IPS-15b (cell line): Measurements from ENCODE around the gene ATP5MK.

Source experiments
- H3K27me3 ChIP-seq: one replicate; pipeline ENCODE4 v1.6.1; 2013; ENCODE audit warnings: low read length; ENCODE audit not compliant: control insufficient read depth, insufficient read depth
- H3K36me3 ChIP-seq: one replicate; pipeline ENCODE4 v1.6.1; 2013; ENCODE audit warnings: low read length; ENCODE audit not compliant: control insufficient read depth, insufficient read depth
- H3K4me1 ChIP-seq: one replicate; pipeline ENCODE4 v1.6.1; 2013; ENCODE audit warnings: mild to moderate bottlenecking, low read length; ENCODE audit not compliant: control insufficient read depth, insufficient read depth
- H3K4me3 ChIP-seq: one replicate; pipeline ENCODE4 v1.5.1; 2013; ENCODE audit warnings: low read depth, low read length
- H3K9ac ChIP-seq: one replicate; pipeline ENCODE4 v1.6.1; 2013; ENCODE audit warnings: low read depth, mild to moderate bottlenecking, low read length
- H3K9me3 ChIP-seq: one replicate; pipeline ENCODE4 v1.6.1; 2013; ENCODE audit warnings: mild to moderate bottlenecking, low read length; ENCODE audit not compliant: control insufficient read depth, insufficient read depth

The ATP5MK gene, protein sequence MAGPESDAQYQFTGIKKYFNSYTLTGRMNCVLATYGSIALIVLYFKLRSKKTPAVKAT

DNA sequence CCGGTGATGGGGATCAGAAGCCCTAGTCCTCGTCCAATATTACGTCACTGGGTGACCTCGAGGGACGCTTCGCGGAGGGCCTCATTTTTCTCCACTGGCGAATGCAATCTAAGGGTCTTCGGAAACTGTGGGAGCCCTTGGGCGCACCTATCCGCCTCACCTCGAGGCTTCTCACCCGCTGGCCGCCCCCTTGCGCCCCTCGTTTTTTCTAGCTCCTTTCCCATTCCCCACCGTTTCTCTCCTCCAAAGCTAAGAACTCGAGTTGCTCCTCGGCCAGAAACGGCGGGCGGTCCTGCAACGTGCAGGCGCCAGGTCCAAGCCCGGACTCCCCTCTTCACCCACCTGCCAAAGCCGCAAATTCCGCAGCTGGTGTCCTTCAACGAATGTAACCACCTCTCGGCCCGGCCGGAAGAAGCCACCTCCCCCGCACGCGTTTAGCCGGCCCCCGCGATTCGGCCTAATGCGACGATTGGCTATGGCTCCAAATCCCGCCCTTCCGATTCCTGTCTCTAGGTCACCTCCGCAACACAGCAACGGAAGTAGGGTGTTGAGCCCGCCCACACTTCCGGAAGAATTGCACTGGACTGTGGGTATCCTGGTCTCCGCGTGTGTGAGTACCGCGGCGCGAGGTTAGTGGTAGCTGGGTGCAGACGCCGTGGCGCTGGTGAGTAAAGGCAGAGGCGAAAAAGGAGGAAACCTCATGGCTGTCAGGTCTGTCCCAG is at the start of gene ATP5MK, which contains the start of gene PDCD11:
ATP5MK (minus strand) TSS at position 409 of the 722 bp plus-strand sequence. CDS start 4,018 bp downstream, outside the sequence.
PDCD11 (plus strand) TSS at position 560 of the 722 bp plus-strand sequence. CDS start 1,801 bp downstream, outside the sequence.
- Histone ChIP-seq H3K9me3 (no peaks in the 10 kb centered on the region), H3K4me1 (peaks cover 9% of the 10 kb centered on the region), H3K36me3 (peaks cover 20% of the 10 kb centered on the region), H3K27me3 (no peaks in the 10 kb centered on the region), H3K9ac (peak within 1 kb of the TSS; percentile 82), H3K4me3 (peak within 1 kb of the TSS; percentile 92)

DNA sequence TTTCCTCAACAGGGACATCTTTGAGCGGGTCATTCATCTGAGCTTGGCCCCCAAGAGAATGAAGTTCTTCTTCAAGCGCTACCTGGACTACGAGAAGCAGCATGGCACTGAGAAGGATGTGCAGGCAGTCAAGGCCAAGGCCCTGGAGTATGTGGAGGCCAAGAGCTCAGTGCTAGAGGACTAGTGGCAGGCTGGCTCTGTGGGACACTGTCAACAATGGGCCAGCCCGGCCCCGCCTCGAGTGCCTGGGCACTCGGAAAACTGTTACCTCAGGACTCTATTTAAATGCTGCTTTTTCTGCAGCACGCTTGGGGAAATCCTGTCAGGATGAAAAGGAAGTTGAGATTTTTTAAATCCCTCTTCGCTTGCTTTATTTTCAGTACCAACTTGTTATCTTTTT is 49.1 kb upstream of the ATP5MK start:
- no peak overlapping the region for H3K4me3 ChIP-seq
- H3K27me3 ChIP-seq, result no peaks in the 10 kb centered on the region
- H3K36me3 ChIP-seq, result peaks cover 56% of the 10 kb centered on the region
- H3K9ac ChIP-seq, result no peak overlapping the region
- H3K9me3 ChIP-seq, result no peaks in the 10 kb centered on the region
- no peaks in the 10 kb centered on the region for H3K4me1 ChIP-seq

DNA sequence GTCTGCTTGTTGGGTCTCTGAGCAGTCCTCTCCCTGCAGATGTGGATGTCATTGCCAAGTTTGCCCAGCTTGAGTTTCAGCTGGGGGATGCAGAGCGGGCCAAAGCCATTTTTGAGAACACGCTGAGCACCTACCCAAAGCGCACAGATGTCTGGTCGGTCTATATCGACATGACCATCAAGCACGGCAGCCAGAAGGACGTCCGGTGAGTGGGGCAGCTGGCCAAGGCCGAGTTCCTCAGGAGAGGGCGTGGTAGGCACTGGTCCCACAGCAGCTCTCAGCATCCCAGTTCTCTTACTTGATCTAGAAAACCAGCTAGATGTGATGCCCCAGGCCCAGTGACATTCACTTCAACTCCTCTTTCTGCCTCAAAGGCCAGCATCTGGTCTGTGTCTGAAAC is 48.2 kb upstream of the ATP5MK start:
- H3K9ac ChIP-seq, result no peak overlapping the region
- no peaks in the 10 kb centered on the region for H3K9me3 ChIP-seq
- H3K4me1 ChIP-seq, result no peaks in the 10 kb centered on the region
- no peak overlapping the region for H3K4me3 ChIP-seq
- no peaks in the 10 kb centered on the region for H3K27me3 ChIP-seq
- H3K36me3 ChIP-seq, result peaks cover 62% of the 10 kb centered on the region

DNA sequence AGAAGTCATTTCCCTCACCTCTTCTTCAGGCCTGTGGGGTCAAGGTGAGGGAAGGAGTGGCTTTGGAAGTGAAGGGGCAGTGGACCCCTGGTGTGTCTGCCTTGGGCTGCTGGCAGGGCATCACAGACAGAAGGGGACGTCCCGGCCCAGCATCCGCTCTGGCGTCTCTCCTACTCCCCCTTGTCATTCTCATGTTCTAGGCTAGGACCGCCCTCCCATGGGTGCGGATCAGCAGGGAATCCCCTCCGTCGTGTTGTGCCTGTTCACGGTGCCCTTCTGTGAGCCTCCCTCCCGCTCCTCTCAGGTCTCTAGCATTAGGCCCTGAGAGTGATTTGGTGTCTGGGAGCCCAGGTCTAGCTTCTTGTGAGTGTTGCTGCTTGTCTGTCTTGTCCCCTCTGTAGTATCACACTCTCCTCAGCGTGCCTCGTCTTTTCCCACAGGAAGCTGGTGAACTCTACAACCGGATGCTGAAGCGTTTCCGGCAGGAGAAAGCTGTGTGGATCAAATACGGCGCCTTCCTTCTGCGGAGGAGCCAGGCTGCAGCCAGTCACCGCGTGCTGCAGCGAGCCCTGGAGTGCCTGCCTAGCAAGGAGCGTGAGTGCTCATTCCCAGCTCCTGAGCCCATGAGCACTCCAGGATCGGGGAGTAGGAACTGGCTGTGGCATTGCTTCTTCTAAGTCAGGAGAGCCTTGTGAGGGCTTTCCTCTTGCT is 47.4 kb upstream of the ATP5MK start:
- no peaks in the 10 kb centered on the region for H3K27me3 ChIP-seq
- H3K4me3 ChIP-seq, result no peak overlapping the region
- no peaks in the 10 kb centered on the region for H3K4me1 ChIP-seq
- H3K9me3 ChIP-seq, result no peaks in the 10 kb centered on the region
- no peak overlapping the region for H3K9ac ChIP-seq
- peaks cover 70% of the 10 kb centered on the region for H3K36me3 ChIP-seq

DNA sequence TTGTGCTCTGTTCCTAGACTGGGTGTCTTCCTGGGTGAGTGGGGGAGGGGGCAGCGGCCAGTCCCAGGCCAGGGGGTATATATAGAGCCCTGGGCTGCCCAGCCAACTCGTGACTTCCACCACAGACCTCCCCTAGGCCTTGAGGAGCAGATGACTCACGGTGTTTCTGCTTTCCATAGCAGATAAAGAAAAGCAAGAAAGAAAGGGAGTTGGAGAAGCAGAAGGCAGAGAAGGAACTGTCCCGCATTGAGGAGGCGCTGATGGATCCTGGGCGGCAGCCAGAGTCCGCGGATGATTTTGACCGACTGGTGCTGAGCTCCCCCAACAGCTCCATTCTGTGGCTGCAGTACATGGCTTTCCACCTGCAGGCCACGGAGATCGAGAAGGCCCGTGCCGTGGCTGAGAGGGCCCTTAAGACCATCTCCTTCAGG is 45.8 kb upstream of the ATP5MK start:
- H3K4me1 ChIP-seq, result no peaks in the 10 kb centered on the region
- H3K4me3 ChIP-seq, result no peak overlapping the region
- no peaks in the 10 kb centered on the region for H3K27me3 ChIP-seq
- peaks cover 80% of the 10 kb centered on the region for H3K36me3 ChIP-seq
- no peak overlapping the region for H3K9ac ChIP-seq
- H3K9me3 ChIP-seq, result no peaks in the 10 kb centered on the region

DNA sequence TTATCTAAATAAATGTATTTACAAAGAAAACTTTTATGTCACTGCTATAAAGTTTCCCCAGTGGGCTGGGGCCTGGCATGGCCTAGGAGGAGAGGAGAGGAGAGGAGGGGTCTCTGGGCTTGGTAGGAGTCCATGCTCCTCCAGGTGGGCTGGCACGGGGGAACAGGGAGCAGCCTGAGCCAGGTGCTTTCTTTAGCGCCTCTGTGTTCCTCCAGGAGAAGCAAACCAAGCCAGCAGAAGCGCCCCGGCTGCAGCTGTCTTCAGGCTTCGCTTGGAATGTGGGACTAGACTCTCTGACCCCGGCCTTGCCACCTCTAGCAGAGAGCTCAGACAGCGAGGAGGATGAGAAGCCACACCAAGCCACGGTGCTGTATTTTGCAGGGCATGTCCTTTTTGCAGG is 45.3 kb upstream of the ATP5MK start:
- H3K4me3 ChIP-seq, result no peak overlapping the region
- H3K9me3 ChIP-seq, result no peaks in the 10 kb centered on the region
- H3K9ac ChIP-seq, result no peak overlapping the region
- no peaks in the 10 kb centered on the region for H3K27me3 ChIP-seq
- H3K36me3 ChIP-seq, result peaks cover 84% of the 10 kb centered on the region
- no peaks in the 10 kb centered on the region for H3K4me1 ChIP-seq

- Histone ChIP-seq H3K4me1 (no peaks in the 10 kb centered on the region), H3K4me3 (no peak overlapping the region), H3K27me3 (no peaks in the 10 kb centered on the region), H3K36me3 (peaks cover 87% of the 10 kb centered on the region), H3K9me3 (no peaks in the 10 kb centered on the region), H3K9ac (no peak overlapping the region)
Measured at GRCh38 chr10:103441206-103441605, 44.9 kb upstream of the ATP5MK start.

- H3K27me3 ChIP-seq, result no peaks in the 10 kb centered on the region
- H3K36me3 ChIP-seq, result peaks cover 83% of the 10 kb centered on the region
- no peaks in the 10 kb centered on the region for H3K4me1 ChIP-seq
- H3K4me3 ChIP-seq, result no peak overlapping the region
- no peak overlapping the region for H3K9ac ChIP-seq
- no peaks in the 10 kb centered on the region for H3K9me3 ChIP-seq
Measured at GRCh38 chr10:103440416-103440815, 44.1 kb upstream of the ATP5MK start.

DNA sequence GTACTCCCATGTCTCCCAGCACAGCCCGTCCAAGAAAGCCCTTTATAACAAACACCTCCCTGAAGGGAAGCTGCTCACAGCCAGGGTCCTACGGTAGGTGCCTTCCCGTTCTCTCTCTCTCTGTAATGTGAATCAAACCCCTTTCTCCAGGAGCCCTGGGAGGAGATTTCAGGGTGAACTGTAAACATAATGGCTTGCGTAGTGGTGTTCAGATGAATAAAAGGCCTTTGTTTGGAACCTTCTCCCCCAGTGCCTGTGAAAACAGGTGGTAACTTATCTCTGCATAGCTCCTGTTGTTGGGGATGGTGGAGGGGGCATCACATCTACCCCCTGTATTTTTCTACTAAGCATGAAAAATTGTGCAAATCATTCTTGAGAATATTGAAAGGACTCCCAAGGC is 43.5 kb upstream of the ATP5MK start:
- Histone ChIP-seq H3K36me3 (peaks cover 80% of the 10 kb centered on the region), H3K27me3 (no peaks in the 10 kb centered on the region), H3K9ac (no peak overlapping the region), H3K4me1 (no peaks in the 10 kb centered on the region), H3K4me3 (no peak overlapping the region), H3K9me3 (no peaks in the 10 kb centered on the region)

DNA sequence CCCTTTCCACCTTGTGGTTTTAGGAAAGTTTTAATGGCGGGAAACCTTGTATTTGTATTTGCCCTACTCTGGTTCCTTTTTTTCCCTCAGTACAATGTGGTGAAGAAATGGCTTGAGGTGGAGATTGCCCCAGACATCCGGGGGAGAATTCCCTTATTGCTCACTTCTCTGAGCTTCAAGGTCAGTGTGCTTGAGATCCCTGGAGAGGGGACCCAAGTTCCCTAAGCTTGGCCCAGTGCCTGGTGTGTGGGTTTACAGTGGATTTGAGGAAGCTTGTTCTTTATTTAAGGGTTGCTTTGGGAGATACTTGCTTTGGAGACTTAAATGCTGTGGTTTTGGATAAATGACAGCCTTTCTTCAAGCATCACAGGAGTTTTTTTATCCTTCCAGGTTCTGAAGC is 37.6 kb upstream of the ATP5MK start:
- no peak overlapping the region for H3K4me3 ChIP-seq
- no peak overlapping the region for H3K9ac ChIP-seq
- no peaks in the 10 kb centered on the region for H3K9me3 ChIP-seq
- H3K36me3 ChIP-seq, result peaks cover 61% of the 10 kb centered on the region
- no peaks in the 10 kb centered on the region for H3K4me1 ChIP-seq
- H3K27me3 ChIP-seq, result no peaks in the 10 kb centered on the region

GRCh38 chr10:103431902-103432301 is 35.6 kb upstream of the ATP5MK start:
- no peaks in the 10 kb centered on the region for H3K9me3 ChIP-seq
- peaks cover 62% of the 10 kb centered on the region for H3K36me3 ChIP-seq
- no peaks in the 10 kb centered on the region for H3K27me3 ChIP-seq
- no peak overlapping the region for H3K4me3 ChIP-seq
- H3K4me1 ChIP-seq, result no peaks in the 10 kb centered on the region
- no peak overlapping the region for H3K9ac ChIP-seq

GRCh38 chr10:103429647-103430046 is 33.4 kb upstream of the ATP5MK start:
- Histone ChIP-seq H3K27me3 (no peaks in the 10 kb centered on the region), H3K4me1 (no peaks in the 10 kb centered on the region), H3K36me3 (peaks cover 61% of the 10 kb centered on the region), H3K4me3 (no peak overlapping the region), H3K9me3 (no peaks in the 10 kb centered on the region), H3K9ac (no peak overlapping the region)
